Hindlimb muscle (tissue), 1 donor: ENCODE results near the gene ARHGEF11. TPM values are rescaled to one million over a fixed set of nuclear protein-coding genes. Genes with fewer than 3 reads are reported as not detected.

Experiments
- DNase-seq: peaks from one replicate; pipeline ENCODE4 v3.0.0-alpha.2; 2013
- polyA plus RNA-seq: library from polyadenylated mRNA; unstranded; fragments of 120-200 nt; gene quantifications from one replicate; pipeline ENCODE4 v1.2.1, GENCODE V29; 2013; ENCODE audit not compliant: insufficient read length

ARHGEF11 gene
- polyA plus RNA-seq, 1 donor = 23.1 TPM

- DNase-seq = no peak
These were observed 139.2 kb downstream of the ARHGEF11 start for GRCh38 chr1:156906206-156906906.

GRCh38 chr1:156905651-156906050, 139.9 kb downstream of the ARHGEF11 start:
- no peak for DNase-seq

GRCh38 chr1:156905176-156905575, 140.4 kb downstream of the ARHGEF11 start:
- no peak for DNase-seq

- no peak for DNase-seq
These were observed 141.2 kb downstream of the ARHGEF11 start for GRCh38 chr1:156904187-156904959.

- DNase-seq = no peak
These were observed 142.0 kb downstream of the ARHGEF11 start for GRCh38 chr1:156903328-156904091.

- DNase-seq = no peak
These were observed 143.3 kb downstream of the ARHGEF11 start for GRCh38 chr1:156901966-156902915.

- no peak for DNase-seq
These were observed 144.0 kb downstream of the ARHGEF11 start for GRCh38 chr1:156901590-156901900.

DNA sequence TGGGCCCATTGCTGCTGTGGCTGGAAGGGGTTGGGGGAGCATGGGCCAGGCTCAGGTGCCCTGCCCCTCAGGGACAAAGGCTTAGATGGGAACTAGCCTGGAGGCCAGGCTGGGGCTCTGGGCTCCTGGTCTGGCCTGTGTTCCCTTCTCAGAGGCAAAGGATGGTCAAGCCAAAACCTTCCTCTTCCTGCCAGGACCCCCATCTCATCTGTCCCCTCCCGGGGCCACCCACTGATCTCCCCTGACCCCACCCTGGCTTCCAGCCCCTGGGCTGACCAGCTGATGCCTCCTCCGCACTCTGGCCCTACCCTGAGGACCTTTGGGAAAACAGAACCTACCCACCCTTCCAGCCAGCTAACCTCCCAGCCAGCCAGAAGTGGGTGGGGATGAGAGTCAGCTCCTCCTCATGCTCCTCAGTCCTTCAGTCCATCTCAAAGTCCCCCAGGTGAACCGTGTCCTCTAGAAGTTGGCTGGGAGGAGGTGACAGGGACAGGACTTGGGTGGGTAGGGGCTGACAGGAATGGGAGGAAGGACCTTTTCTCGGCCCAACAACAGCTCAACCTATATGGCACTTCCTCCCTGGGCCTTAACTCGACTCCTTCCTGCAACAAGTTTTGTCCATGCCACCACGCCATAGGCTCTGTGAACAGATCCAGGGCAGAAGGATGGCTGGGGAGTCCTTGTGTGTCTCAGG, 144.5 kb downstream of the ARHGEF11 start:
- no peak for DNase-seq

- DNase-seq = no peak
These were observed 145.4 kb downstream of the ARHGEF11 start for GRCh38 chr1:156899956-156900718.

GRCh38 chr1:156898971-156899664, 146.4 kb downstream of the ARHGEF11 start:
- DNase-seq = no peak

- DNase-seq = no peak
These were observed 147.4 kb downstream of the ARHGEF11 start for GRCh38 chr1:156898161-156898566.

DNA sequence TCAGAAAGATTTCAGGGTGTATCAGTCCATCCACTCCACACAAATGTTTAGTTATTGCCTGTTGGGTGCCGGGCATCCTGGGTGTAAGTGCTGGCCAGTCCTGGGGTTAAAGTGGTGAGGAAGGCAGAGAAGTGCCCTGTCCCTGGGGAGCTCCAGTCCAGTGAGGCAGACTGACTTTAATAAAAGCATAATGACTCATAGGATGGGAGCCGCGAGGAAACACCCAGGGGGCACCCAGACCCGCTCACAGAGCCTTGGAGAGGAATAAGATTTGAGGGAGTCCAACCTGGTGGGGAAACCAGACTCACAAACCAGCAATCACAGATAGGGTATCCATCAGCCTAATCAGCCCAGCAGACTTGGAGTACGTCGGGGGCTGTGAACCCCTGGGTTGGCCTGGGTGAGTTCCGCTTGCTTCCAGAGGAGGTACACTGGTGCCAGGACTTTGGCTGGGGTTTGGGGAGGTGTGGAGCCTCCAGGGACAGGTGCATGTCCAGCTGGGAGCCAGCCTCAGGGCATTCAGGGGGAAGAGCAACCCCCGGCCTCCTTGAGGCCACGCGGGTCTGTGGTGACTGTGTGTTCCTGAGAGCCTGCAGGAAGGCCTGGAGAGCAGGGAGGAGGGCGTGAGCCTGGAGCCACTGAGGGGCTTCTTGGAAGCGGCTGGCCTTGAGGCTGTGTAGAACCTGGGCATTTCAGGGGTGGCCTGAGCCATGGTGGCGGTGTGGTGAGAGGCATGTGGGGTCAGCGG, 148.3 kb downstream of the ARHGEF11 start:
- DNase-seq = no peak

DNA sequence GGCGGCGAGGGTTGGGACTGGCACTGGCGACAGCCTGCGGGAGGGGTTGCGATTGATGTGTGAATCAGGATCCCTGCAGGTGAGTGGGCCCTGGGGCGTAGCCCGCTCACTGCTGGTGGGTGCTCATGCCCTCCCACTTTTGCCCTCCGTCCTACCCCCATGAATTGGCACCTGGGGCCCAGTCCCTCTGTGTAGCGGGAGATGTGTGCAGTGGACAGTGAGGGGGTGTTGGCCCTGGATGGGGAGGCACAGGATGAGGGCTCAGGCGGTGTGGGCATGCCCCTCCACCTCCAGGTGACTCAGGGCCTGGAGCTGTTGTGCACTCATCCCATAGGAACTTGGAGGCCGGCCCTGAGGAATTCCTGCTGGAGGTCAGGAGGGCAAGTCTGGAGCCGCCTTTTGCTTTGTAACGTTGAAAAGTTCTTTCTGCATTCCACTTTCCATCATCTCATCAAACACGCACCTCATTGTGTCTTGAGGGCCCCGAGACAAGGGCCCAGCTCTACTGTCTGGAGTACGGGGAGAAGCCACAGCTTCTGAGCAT, 149.0 kb downstream of the ARHGEF11 start:
- no peak for DNase-seq

DNA sequence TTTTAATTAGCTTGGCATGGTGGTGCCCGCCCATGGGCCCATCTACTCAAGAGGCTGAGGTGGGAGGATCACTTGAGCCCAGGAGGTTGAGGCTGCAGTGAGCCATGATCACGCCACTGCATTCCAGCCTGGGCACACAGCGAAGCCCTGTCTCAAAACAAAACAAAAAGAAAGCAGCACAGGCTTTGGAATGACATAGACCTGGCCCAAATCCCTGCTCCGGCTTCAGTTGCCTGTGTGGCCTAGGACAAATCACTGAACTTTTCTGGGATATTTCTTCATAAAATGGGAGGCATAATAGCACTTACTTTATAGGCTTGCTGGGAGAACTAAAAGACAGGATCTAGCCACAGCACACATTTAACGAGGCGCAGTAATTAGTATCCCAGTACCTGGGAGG, 149.6 kb downstream of the ARHGEF11 start:
- no peak for DNase-seq

GRCh38 chr1:156895455-156895812, 150.1 kb downstream of the ARHGEF11 start:
- DNase-seq = no peak

DNA sequence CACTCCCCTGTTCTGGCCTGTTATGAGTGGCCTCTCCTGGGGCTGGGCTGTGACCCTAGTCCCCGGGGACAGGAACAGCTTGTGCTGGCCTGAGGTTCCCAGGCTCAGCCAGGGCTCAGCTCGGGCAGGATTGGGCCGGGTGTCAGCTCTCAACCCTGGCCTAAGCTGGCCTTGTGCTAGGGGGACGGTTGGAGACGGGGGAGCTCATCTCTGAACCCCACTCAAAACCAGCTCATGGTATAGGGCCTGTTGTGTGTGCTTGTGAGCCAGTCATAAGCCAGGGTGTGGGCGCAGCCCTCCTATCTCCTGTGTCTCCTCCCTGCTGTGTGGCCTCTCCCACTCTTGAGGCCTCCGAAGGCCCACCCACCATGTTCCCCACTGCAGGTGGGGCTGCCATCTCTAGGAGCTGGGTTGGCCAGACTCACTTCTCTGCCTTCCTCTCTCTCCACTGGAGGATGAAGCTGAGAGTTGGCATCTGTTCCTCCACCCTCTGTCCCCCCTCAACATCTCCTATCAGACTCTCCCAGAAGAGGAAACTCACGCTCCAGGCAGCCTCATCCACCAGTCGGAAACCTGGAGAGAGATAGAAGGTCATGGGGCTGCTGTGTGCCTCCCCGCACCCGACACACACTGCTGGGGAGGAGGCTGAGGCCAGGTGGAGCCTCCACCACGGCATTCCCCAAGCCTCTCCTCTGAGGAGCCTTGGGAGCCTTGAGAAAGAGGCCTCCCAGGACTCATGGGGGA, 150.7 kb downstream of the ARHGEF11 start:
- DNase-seq = no peak

- DNase-seq = no peak
These were observed 151.5 kb downstream of the ARHGEF11 start for GRCh38 chr1:156894001-156894400.
